NCI-H774 (cell line): ENCODE results near the gene ZNF804A.

ENCODE experiments used
- DNase-seq: peaks from one replicate; lab custom pipeline; 2025; lab: John Stamatoyannopoulos, UW

Gene ZNF804A

GRCh38 chr2:184945326-184945725 is 347.0 kb downstream of the ZNF804A start:
- no peak for DNase-seq

GRCh38 chr2:184945824-184946223 is 347.5 kb downstream of the ZNF804A start:
- no peak for DNase-seq

- no peak for DNase-seq
Observed at GRCh38 chr2:184956856-184957255, 358.5 kb downstream of the ZNF804A start.

GRCh38 chr2:184971546-184972068 is 373.3 kb downstream of the ZNF804A start:
- no peak for DNase-seq
